BJ (cell line): ENCODE data around the gene XCL2. TPM values are rescaled to one million over a fixed set of nuclear protein-coding genes. Genes with fewer than 3 reads are reported as not detected.
"Not testable (repeated sequence)": the region's sequence is repeated elsewhere in the genome, so short reads cannot be mapped to it uniquely, and the experiment has no call there.

Experiments
- CTCF ChIA-PET: fragments of 350-600 bp; formaldehyde crosslinking; extraction: SDS; loops from one replicate; lab custom pipeline; 2021; ENCODE audit warnings: antibody characterized with exemption, inconsistent platforms; lab: Yijun Ruan, JAX
- POLR2A ChIA-PET: fragments of 300-600 bp; sonication (Branson Sonifier 250); formaldehyde crosslinking; extraction: SDS; loops from one replicate; lab custom pipeline; 2021; ENCODE audit warnings: antibody characterized with exemption; lab: Charles Lee
- DNase-seq: peaks from one replicate; pipeline ENCODE4 v3.0.0-alpha.2; 2011; ENCODE audit warnings: low read depth
- H3K27me3 ChIP-seq: 2 replicates; pipeline ENCODE4 v1.6.0; 2011; ENCODE audit warnings: low read length; ENCODE audit not compliant: control insufficient read depth, insufficient read depth
- H3K36me3 ChIP-seq: 2 replicates; pipeline ENCODE4 v1.5.1; 2011; ENCODE audit warnings: low read length; ENCODE audit not compliant: control insufficient read depth, insufficient read depth
- H3K4me3 ChIP-seq: 2 replicates; pipeline ENCODE4 v1.5.1; 2011; ENCODE audit warnings: low read depth, mild to moderate bottlenecking, control low read depth, low read length
- CTCF ChIP-seq: IDR thresholded peaks from 2 replicates; pipeline ENCODE4 v1.5.1; 2011; ENCODE audit warnings: low read depth, mild to moderate bottlenecking, control low read depth, inconsistent platforms, low read length, moderate library complexity; ENCODE audit not compliant: insufficient read depth
- polyA plus RNA-seq: library from polyadenylated mRNA; depleted of rRNA; stranded (reverse); fragments of >200 nt; gene quantifications from 2 replicates; pipeline ENCODE4 v1.2.3, GENCODE V29; 2011

Gene XCL2
- polyA plus RNA-seq, 1 experiment, result not detected

DNA sequence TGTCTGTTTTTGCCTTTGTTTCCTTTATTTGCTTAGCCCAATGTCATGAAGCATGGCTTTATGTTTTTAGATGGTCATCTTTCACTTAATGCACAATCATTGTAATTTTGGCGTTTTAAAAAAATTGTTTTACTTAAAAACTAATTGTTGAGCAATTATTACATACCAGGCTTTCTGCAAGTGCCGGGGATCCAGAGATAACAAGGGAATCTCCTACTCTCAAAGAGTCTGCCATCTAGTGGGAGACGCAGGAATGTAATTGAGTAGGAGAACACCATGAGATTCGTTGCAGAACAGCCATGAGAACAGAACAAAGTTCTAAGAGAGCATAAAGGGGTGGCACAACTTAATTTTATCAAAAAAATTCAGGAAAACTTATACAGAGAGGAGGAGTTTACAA is 30.4 kb upstream of the XCL2 start:
- POLR2A ChIA-PET, H3K4me3 ChIP-seq, H3K36me3 ChIP-seq, H3K27me3 ChIP-seq, DNase-seq: not testable (repeated sequence)
- TF ChIP-seq CTCF, result peak; percentile 52
- CTCF ChIA-PET, result interaction anchor here (0.8 to 1.9 kb wide), 2 partner anchors 133 to 135 kb away, joined by 3 to 8 read pairs; no protein-coding TSS in a partner anchor

DNA sequence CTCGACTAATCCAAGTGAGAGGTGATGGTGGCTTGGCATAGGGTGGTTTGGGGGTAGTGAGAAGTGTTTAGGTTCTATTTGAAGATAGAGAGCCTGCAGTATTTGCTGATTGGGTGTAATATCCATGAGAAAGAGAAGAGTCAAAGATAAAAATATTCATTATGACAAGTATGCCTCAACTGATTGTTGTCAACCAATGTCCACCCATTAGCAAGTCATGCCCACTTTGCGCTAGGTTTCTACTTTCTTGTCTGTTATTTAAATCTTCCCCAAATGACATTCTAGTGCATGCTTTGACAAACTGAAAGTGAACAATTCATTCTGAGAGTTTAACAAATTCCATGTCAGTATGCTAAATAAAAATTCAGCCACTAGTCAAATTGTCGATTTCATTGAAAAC is 28.8 kb upstream of the XCL2 start:
- no peak overlapping the region for H3K4me3 ChIP-seq
- CTCF ChIA-PET, result interaction anchor here (1.9 kb wide), 1 partner anchor 133 kb away, joined by 8 read pairs; no protein-coding TSS in a partner anchor
- TF ChIP-seq CTCF, result no peak
- no peaks in the 10 kb centered on the region for H3K36me3 ChIP-seq
- no peak for DNase-seq
- no peaks in the 10 kb centered on the region for H3K27me3 ChIP-seq
- POLR2A ChIA-PET, result no interaction called here

DNA sequence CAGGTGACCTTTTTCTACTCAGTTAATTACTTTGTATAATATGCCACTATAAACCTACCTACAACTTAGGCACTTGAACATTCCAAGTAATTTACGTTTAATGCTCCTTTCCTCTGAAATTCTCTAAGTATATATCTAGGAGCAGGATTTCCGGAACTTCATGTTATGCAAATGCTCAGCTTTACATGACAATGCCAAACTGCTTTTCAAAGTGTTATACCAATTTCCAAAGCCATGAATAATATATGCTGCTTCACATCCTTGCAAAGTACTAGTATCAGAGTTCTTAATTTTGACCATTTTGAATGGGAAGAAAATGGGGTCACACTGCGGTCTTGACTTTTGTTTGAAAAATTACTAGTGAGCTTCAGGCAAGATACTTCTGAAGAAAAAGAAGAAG is 26.9 kb upstream of the XCL2 start:
- no peak overlapping the region for H3K4me3 ChIP-seq
- H3K27me3 ChIP-seq, result no peaks in the 10 kb centered on the region
- CTCF ChIA-PET, result interaction anchor here (0.6 to 3.0 kb wide), 3 partner anchors 12 to 142 kb away, joined by 3 to 23 read pairs (median 3); no protein-coding TSS in a partner anchor
- no peak for TF ChIP-seq CTCF
- POLR2A ChIA-PET, result no interaction called here
- no peaks in the 10 kb centered on the region for H3K36me3 ChIP-seq
- DNase-seq, result no peak

GRCh38 chr1:168568346-168568745 is 24.5 kb upstream of the XCL2 start:
- no peak for TF ChIP-seq CTCF
- CTCF ChIA-PET, result interaction anchor here (0.6 to 3.0 kb wide), 4 partner anchors 17 to 226 kb away, joined by 3 to 23 read pairs (median 4); no protein-coding TSS in a partner anchor
- H3K27me3 ChIP-seq, result no peaks in the 10 kb centered on the region
- H3K36me3 ChIP-seq, result no peaks in the 10 kb centered on the region
- POLR2A ChIA-PET, result no interaction called here
- DNase-seq, result no peak
- no peak overlapping the region for H3K4me3 ChIP-seq

- TF ChIP-seq CTCF, result no peak
- H3K36me3 ChIP-seq, result no peaks in the 10 kb centered on the region
- no peak overlapping the region for H3K4me3 ChIP-seq
- CTCF ChIA-PET, result no interaction called here
- H3K27me3 ChIP-seq, result no peaks in the 10 kb centered on the region
- POLR2A ChIA-PET, result no interaction called here
- DNase-seq, result no peak
These were observed 23.8 kb upstream of the XCL2 start for GRCh38 chr1:168567568-168567967.
